HG03521 (cell line): ENCODE measurements around the gene BRMS1.

Experiments used
- ATAC-seq: cut with Tn5 transposase; IDR thresholded peaks from one replicate; pipeline ENCODE4 v1.9.1; 2021; ENCODE audit warnings: mild to moderate bottlenecking, moderate library complexity; ENCODE audit not compliant: unreplicated experiment

BRMS1 gene

DNA sequence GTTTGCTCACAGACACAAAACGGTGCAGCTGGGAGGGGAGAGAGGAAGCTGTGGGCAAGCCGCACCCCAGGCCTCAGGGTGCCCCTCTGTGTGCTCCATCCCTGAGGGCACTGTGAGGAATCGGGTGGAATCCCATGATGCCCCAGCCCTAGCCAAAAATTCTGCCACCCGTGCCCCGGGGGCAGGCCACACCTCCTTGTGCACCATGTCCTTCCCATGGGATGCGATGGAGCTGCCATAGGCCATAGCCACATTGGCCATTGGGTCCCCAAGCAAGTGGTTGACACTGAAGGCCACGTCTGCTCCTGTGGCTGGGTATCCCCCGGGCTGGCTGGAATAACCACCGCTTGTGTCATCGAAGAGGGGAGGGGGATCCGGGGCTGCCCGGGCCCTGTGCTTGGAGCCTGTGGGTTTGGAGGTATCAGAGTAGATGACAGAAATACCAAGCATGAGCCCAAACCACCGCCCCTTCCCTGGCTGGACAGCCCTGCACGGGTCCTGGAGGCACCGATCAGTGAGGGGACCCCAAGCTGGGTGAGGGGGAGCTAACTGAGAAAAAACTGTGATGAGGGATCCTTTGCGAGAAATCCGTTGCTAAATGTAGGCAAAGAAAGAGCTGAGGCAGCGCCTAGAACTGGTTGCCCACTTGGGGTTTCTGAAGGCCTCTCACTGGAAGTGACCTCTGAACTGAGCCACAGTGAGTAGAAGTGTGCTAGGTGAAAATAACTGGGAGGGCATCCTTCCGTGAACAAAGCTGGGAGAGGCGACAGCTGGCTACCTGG is 56.8 kb downstream of the BRMS1 start:
- no peak for ATAC-seq
